OCI-LY1 (cell line): ENCODE measurements around the gene ADORA2A.

Source experiments
- H2AFZ ChIP-seq: fragments of 200-600 bp; sonication (generic), shearing (Covaris generic); 2 replicates; pipeline ENCODE4 v1.6.0; 2014; ENCODE audit warnings: antibody characterized with exemption, mild to moderate bottlenecking, low read length
- H3F3A ChIP-seq: fragments of 200-600 bp; sonication (generic), shearing (Covaris generic); 2 replicates; pipeline ENCODE4 v1.6.0; 2014; ENCODE audit warnings: mild to moderate bottlenecking, antibody characterized with exemption, low read length, moderate library complexity; ENCODE audit not compliant: insufficient read depth
- H3K27ac ChIP-seq: fragments of 200-600 bp; sonication (generic); 2 replicates; pipeline ENCODE4 v1.5.1; 2014; ENCODE audit warnings: low read length, mixed run types, mild to moderate bottlenecking, low read depth; ENCODE audit not compliant: poor library complexity, severe bottlenecking
- H3K27me3 ChIP-seq: fragments of 200-600 bp; sonication (generic); 2 replicates; pipeline ENCODE4 v1.6.0; 2014; ENCODE audit warnings: antibody characterized with exemption, mild to moderate bottlenecking, low read length, moderate library complexity; ENCODE audit not compliant: insufficient read depth
- H3K36me3 ChIP-seq: fragments of 200-600 bp; sonication (generic); 2 replicates; pipeline ENCODE4 v1.6.1; 2014; ENCODE audit warnings: mild to moderate bottlenecking, antibody characterized with exemption, low read length, moderate library complexity, mixed read lengths; ENCODE audit not compliant: insufficient read depth
- H3K4me1 ChIP-seq: fragments of 200-600 bp; sonication (generic); 2 replicates; pipeline ENCODE4 v1.5.1; 2014; ENCODE audit warnings: mild to moderate bottlenecking, low read length, moderate library complexity; ENCODE audit not compliant: insufficient read depth, severe bottlenecking
- H3K4me2 ChIP-seq: fragments of 200-600 bp; sonication (generic), shearing (Covaris generic); 2 replicates; pipeline ENCODE4 v1.6.1; 2014; ENCODE audit warnings: low read length
- H3K4me3 ChIP-seq: fragments of 200-600 bp; sonication (generic); 2 replicates; pipeline ENCODE4 v1.5.1; 2014; ENCODE audit warnings: low read length, low read depth, mild to moderate bottlenecking, mixed read lengths; ENCODE audit not compliant: poor library complexity, severe bottlenecking
- H3K79me2 ChIP-seq: fragments of 200-600 bp; shearing (Covaris generic); 2 replicates; pipeline ENCODE4 v1.6.1; 2016; ENCODE audit warnings: mixed run types, low read length, mixed read lengths; ENCODE audit not compliant: insufficient read depth
- H3K9ac ChIP-seq: fragments of 200-600 bp; sonication (generic), shearing (Covaris generic); 2 replicates; pipeline ENCODE4 v1.6.1; 2014; ENCODE audit warnings: mild to moderate bottlenecking, low read length, mixed read lengths
- H3K9me2 ChIP-seq: fragments of 200-600 bp; sonication (generic), shearing (Covaris generic); 2 replicates; pipeline ENCODE4 v1.6.1; 2014; ENCODE audit warnings: low read depth, mild to moderate bottlenecking, low read length, mixed read lengths
- H3K9me3 ChIP-seq: fragments of 200-600 bp; shearing (Covaris generic); 2 replicates; pipeline ENCODE4 v1.6.1; 2014; ENCODE audit warnings: low read length, mixed read lengths
- H4K20me1 ChIP-seq: fragments of 200-600 bp; sonication (generic), shearing (Covaris generic); 2 replicates; pipeline ENCODE4 v1.6.0; 2016; ENCODE audit warnings: mild to moderate bottlenecking, low read length; ENCODE audit not compliant: insufficient read depth
- CTCF ChIP-seq: fragments of 200-600 bp; sonication (generic), shearing (Covaris generic); IDR thresholded peaks from 2 replicates; pipeline ENCODE4 v1.5.1; 2017; ENCODE audit warnings: mild to moderate bottlenecking, antibody characterized with exemption, low read length, moderate library complexity, mixed read lengths
- EZH2 ChIP-seq: fragments of 200-600 bp; sonication (generic), shearing (Covaris generic); IDR thresholded peaks from 2 replicates; pipeline ENCODE4 v1.8.0; 2017; ENCODE audit warnings: borderline replicate concordance, mixed run types, mild to moderate bottlenecking, antibody characterized with exemption, low read length, moderate library complexity, mixed read lengths

ADORA2A gene

GRCh38 chr22:24404561-24405275 lies 22.7 kb upstream of the ADORA2A start:
- H3K79me2 ChIP-seq = no peaks in the 10 kb centered on the region
- no peaks in the 10 kb centered on the region for H3K9me3 ChIP-seq
- peaks cover 35% of the 10 kb centered on the region for H3K36me3 ChIP-seq
- H3F3A ChIP-seq = no peaks in the 10 kb centered on the region
- H3K4me3 ChIP-seq = no peak overlapping the region
- peaks cover 32% of the 10 kb centered on the region for H3K4me1 ChIP-seq
- TF ChIP-seq EZH2 = no peak
- no peak for TF ChIP-seq CTCF
- H3K4me2 ChIP-seq = no peak overlapping the region
- H3K27me3 ChIP-seq = no peaks in the 10 kb centered on the region
- no peak overlapping the region for H3K27ac ChIP-seq
- no peak overlapping the region for H2AFZ ChIP-seq
- no peaks in the 10 kb centered on the region for H4K20me1 ChIP-seq
- no peak overlapping the region for H3K9ac ChIP-seq
- H3K9me2 ChIP-seq = no peaks in the 10 kb centered on the region

GRCh38 chr22:24405631-24406321 lies 21.6 kb upstream of the ADORA2A start:
- Histone ChIP-seq H3K4me3 (no peak overlapping the region), H3K9me3 (no peaks in the 10 kb centered on the region), H3K79me2 (no peaks in the 10 kb centered on the region), H3K9ac (no peak overlapping the region), H3K27me3 (no peaks in the 10 kb centered on the region), H3F3A (no peaks in the 10 kb centered on the region), H4K20me1 (no peaks in the 10 kb centered on the region), H3K27ac (no peak overlapping the region), H2AFZ (no peak overlapping the region), H3K36me3 (peaks cover 35% of the 10 kb centered on the region), H3K4me2 (no peak overlapping the region), H3K4me1 (peaks cover 22% of the 10 kb centered on the region), H3K9me2 (no peaks in the 10 kb centered on the region)
- TF ChIP-seq CTCF (no peak), EZH2 (no peak)

GRCh38 chr22:24406322-24407277 lies 20.8 kb upstream of the ADORA2A start:
- Histone ChIP-seq H3K4me2 (no peak overlapping the region), H4K20me1 (no peaks in the 10 kb centered on the region), H3F3A (no peaks in the 10 kb centered on the region), H3K4me3 (no peak overlapping the region), H2AFZ (no peak overlapping the region), H3K9me3 (no peaks in the 10 kb centered on the region), H3K27me3 (no peaks in the 10 kb centered on the region), H3K27ac (no peak overlapping the region), H3K9ac (no peak overlapping the region), H3K4me1 (peaks cover 13% of the 10 kb centered on the region), H3K79me2 (no peaks in the 10 kb centered on the region), H3K36me3 (peaks cover 35% of the 10 kb centered on the region), H3K9me2 (no peaks in the 10 kb centered on the region)
- TF ChIP-seq EZH2 (no peak), CTCF (no peak)
